ENCODE results near the gene CDKN2A.

- TF ChIP-seq EZH2 (IDR thresholded peaks at IDR 0.05; ENCODE audit: borderline replicate concordance, low read depth, low read length, severe bottlenecking) (no peak), CTCF (IDR thresholded peaks at IDR 0.05; ENCODE audit: borderline replicate concordance, extremely low read depth, low read length, poor library complexity, severe bottlenecking) (no peak)
These were observed 944 bp upstream of the CDKN2A start for GRCh38 chr9:21995006-21995665.

Data from DND-41 (cell line).